Stomach smooth muscle (tissue), 2 donors: ENCODE measurements around the gene TAS1R2.

ENCODE experiments used
- H3K27ac ChIP-seq: one replicate; pipeline ENCODE4 v1.7.0; 2013; ENCODE audit warnings: mild to moderate bottlenecking, low read length, inconsistent platforms
- H3K27me3 ChIP-seq, 2 donors: one replicate each; pipeline ENCODE4 v1.7.0; 2013; ENCODE audit warnings: low read length in 2 of 2; ENCODE audit not compliant: insufficient read depth in 2 of 2, control insufficient read depth in 1 of 2
- H3K36me3 ChIP-seq, 2 donors: one replicate each; pipeline ENCODE4 v1.7.0; 2013; ENCODE audit warnings: low read length in 2 of 2; ENCODE audit not compliant: control insufficient read depth in 2 of 2, insufficient read depth in 2 of 2
- H3K4me1 ChIP-seq: one replicate; pipeline ENCODE4 v1.7.0; 2013; ENCODE audit warnings: low read length; ENCODE audit not compliant: control insufficient read depth, insufficient read depth
- H3K4me3 ChIP-seq, 2 donors: one replicate each; pipeline ENCODE4 v1.7.0; 2013; ENCODE audit warnings: low read length in 2 of 2
- H3K9ac ChIP-seq, 2 donors: one replicate each; pipeline ENCODE4 v1.7.0; 2013; ENCODE audit warnings: low read length in 2 of 2, mild to moderate bottlenecking in 1 of 2
- H3K9me3 ChIP-seq, 2 donors: one replicate each; pipeline ENCODE4 v1.7.0; 2013; ENCODE audit warnings: low read length in 2 of 2; ENCODE audit not compliant: control insufficient read depth in 2 of 2
- donor health status: healthy.
- donor health status: Pancreatic carcinoma.

Gene TAS1R2

GRCh38 chr1:18883636-18884418 lies 24.4 kb upstream of the TAS1R2 start:
- Histone ChIP-seq H3K27ac (no peak overlapping the region), H3K9me3 (no peaks in the 10 kb centered on the region), H3K4me3 (no peak overlapping the region), H3K9ac (no peak overlapping the region), H3K27me3 (no peaks in the 10 kb centered on the region), H3K4me1 (no peaks in the 10 kb centered on the region), H3K36me3 (peaks cover 0 to 10% of the 10 kb centered on the region in 2 donors)

- Histone ChIP-seq H3K36me3 (peaks cover 0 to 8% of the 10 kb centered on the region in 2 donors), H3K4me1 (no peaks in the 10 kb centered on the region), H3K9me3 (no peaks in the 10 kb centered on the region), H3K4me3 (no peak overlapping the region), H3K9ac (no peak overlapping the region), H3K27ac (no peak overlapping the region), H3K27me3 (no peaks in the 10 kb centered on the region)
Observed at GRCh38 chr1:18883079-18883478, 23.6 kb upstream of the TAS1R2 start.

GRCh38 chr1:18882486-18882885 lies 23.0 kb upstream of the TAS1R2 start:
- Histone ChIP-seq H3K9ac (no peak overlapping the region), H3K4me1 (no peaks in the 10 kb centered on the region), H3K9me3 (no peaks in the 10 kb centered on the region), H3K27me3 (no peaks in the 10 kb centered on the region), H3K27ac (no peak overlapping the region), H3K36me3 (peaks cover 0 to 8% of the 10 kb centered on the region in 2 donors), H3K4me3 (no peak overlapping the region)

GRCh38 chr1:18881642-18882431 lies 22.4 kb upstream of the TAS1R2 start:
- Histone ChIP-seq H3K9me3 (no peaks in the 10 kb centered on the region), H3K9ac (no peak overlapping the region), H3K27me3 (no peaks in the 10 kb centered on the region), H3K4me3 (no peak overlapping the region), H3K27ac (no peak overlapping the region), H3K4me1 (no peaks in the 10 kb centered on the region), H3K36me3 (peaks cover 0 to 8% of the 10 kb centered on the region in 2 donors)

- no peak overlapping the region for H3K4me3 ChIP-seq
- no peaks in the 10 kb centered on the region for H3K9me3 ChIP-seq
- no peaks in the 10 kb centered on the region for H3K27me3 ChIP-seq
- H3K36me3 ChIP-seq = peaks cover 0 to 8% of the 10 kb centered on the region in 2 donors
- no peaks in the 10 kb centered on the region for H3K4me1 ChIP-seq
- no peak overlapping the region for H3K9ac ChIP-seq
- no peak overlapping the region for H3K27ac ChIP-seq
Observed at GRCh38 chr1:18881164-18881563, 21.7 kb upstream of the TAS1R2 start.

- Histone ChIP-seq H3K4me1 (no peaks in the 10 kb centered on the region), H3K9ac (no peak overlapping the region), H3K36me3 (peaks cover 0 to 8% of the 10 kb centered on the region in 2 donors), H3K9me3 (no peaks in the 10 kb centered on the region), H3K27me3 (no peaks in the 10 kb centered on the region), H3K4me3 (no peak overlapping the region), H3K27ac (no peak overlapping the region)
Observed at GRCh38 chr1:18880585-18880984, 21.1 kb upstream of the TAS1R2 start.

- Histone ChIP-seq H3K27me3 (no peaks in the 10 kb centered on the region), H3K4me3 (no peak overlapping the region), H3K9me3 (no peaks in the 10 kb centered on the region), H3K4me1 (no peaks in the 10 kb centered on the region), H3K9ac (no peak overlapping the region), H3K27ac (no peak overlapping the region), H3K36me3 (peaks cover 0 to 8% of the 10 kb centered on the region in 2 donors)
Observed at GRCh38 chr1:18879791-18880309, 20.4 kb upstream of the TAS1R2 start.

- H3K27ac ChIP-seq = no peak overlapping the region
- H3K9ac ChIP-seq = no peak overlapping the region
Observed at GRCh38 chr1:18879215-18879790, 19.8 kb upstream of the TAS1R2 start.

GRCh38 chr1:18878538-18879214 lies 19.2 kb upstream of the TAS1R2 start:
- no peak overlapping the region for H3K4me3 ChIP-seq
- no peaks in the 10 kb centered on the region for H3K4me1 ChIP-seq
- no peak overlapping the region for H3K27ac ChIP-seq
- peaks cover 0 to 8% of the 10 kb centered on the region in 2 donors for H3K36me3 ChIP-seq
- no peak overlapping the region for H3K9ac ChIP-seq
- H3K9me3 ChIP-seq = no peaks in the 10 kb centered on the region
- H3K27me3 ChIP-seq = no peaks in the 10 kb centered on the region

More at GRCh38 chr1:18879215-18879790, 19.8 kb upstream of the TAS1R2 start:
- H3K36me3 ChIP-seq = peaks cover 0 to 8% of the 10 kb centered on the region in 2 donors
- no peaks in the 10 kb centered on the region for H3K9me3 ChIP-seq
- H3K4me1 ChIP-seq = no peaks in the 10 kb centered on the region
- H3K4me3 ChIP-seq = no peak overlapping the region
- no peaks in the 10 kb centered on the region for H3K27me3 ChIP-seq

GRCh38 chr1:18877282-18877681 lies 17.8 kb upstream of the TAS1R2 start:
- no peaks in the 10 kb centered on the region for H3K4me1 ChIP-seq
- no peak overlapping the region for H3K27ac ChIP-seq
- H3K9me3 ChIP-seq = no peaks in the 10 kb centered on the region
- no peaks in the 10 kb centered on the region for H3K27me3 ChIP-seq
- no peak overlapping the region for H3K9ac ChIP-seq
- H3K36me3 ChIP-seq = peaks cover 0 to 5% of the 10 kb centered on the region in 2 donors
- H3K4me3 ChIP-seq = no peak overlapping the region
